Measurements from ENCODE around the gene NHERF1.

The NHERF1 gene

GRCh38 chr17:74742978-74743545 lies 5.4 kb upstream of the NHERF1 start:
- peaks cover 38% of the 10 kb centered on the region for H3K79me2 ChIP-seq (ENCODE audit: low read length)
- H3K4me1 ChIP-seq (ENCODE audit: low read length): peaks cover 59% of the 10 kb centered on the region
- DNase-seq: no peak
- no peaks in the 10 kb centered on the region for H3K9me2 ChIP-seq (replicated peaks; ENCODE audit: insufficient read depth, low read length)
- no peaks in the 10 kb centered on the region for H3K36me3 ChIP-seq (replicated peaks; ENCODE audit: insufficient read depth, low read length)
- H3K27ac ChIP-seq (ENCODE audit: low read length): peak overlapping the region; percentile 90; the same call in 1 of the 2 replicates
- peaks cover 39% of the 10 kb centered on the region for H3F3A ChIP-seq (ENCODE audit: insufficient read depth, low read length)
- H3K4me3 ChIP-seq (ENCODE audit: low read length): no peak overlapping the region
- no peaks in the 10 kb centered on the region for H3K9me3 ChIP-seq (replicated peaks; ENCODE audit: insufficient read depth, low read length)
- H4K20me1 ChIP-seq (ENCODE audit: insufficient read depth, low read length): no peaks in the 10 kb centered on the region
- no peak overlapping the region for H2AFZ ChIP-seq (ENCODE audit: low read length)
- peak overlapping the region; percentile 27; the same call in 1 of the 2 replicates for H3K4me2 ChIP-seq (ENCODE audit: low read depth, low read length)
- no peak overlapping the region for H3K9ac ChIP-seq (ENCODE audit: low read length)
- H3K27me3 ChIP-seq (replicated peaks; ENCODE audit: insufficient read depth, low read length): no peaks in the 10 kb centered on the region
- TF ChIP-seq CTCF (IDR thresholded peaks at IDR 0.05; ENCODE audit: low read length): no peak
- TF ChIP-seq EZH2 (optimal IDR thresholded peaks at IDR 0.05; ENCODE audit: low read depth, low read length): no peak
- TF ChIP-seq EZH2phosphoT487 (IDR thresholded peaks at IDR 0.05; ENCODE audit: low read length): no peak

GRCh38 chr17:74743755-74744154 lies 4.7 kb upstream of the NHERF1 start:
- Histone ChIP-seq H4K20me1 (ENCODE audit: insufficient read depth, low read length) (no peaks in the 10 kb centered on the region; the same call in 1 of the 2 replicates), H3K4me3 (ENCODE audit: low read length) (no peak overlapping the region), H3K9me3 (replicated peaks; ENCODE audit: insufficient read depth, low read length) (no peaks in the 10 kb centered on the region), H2AFZ (ENCODE audit: low read length) (no peak overlapping the region), H3K9me2 (replicated peaks; ENCODE audit: insufficient read depth, low read length) (no peaks in the 10 kb centered on the region), H3K4me2 (ENCODE audit: low read depth, low read length) (no peak overlapping the region), H3K4me1 (ENCODE audit: low read length) (peaks cover 52% of the 10 kb centered on the region), H3K79me2 (ENCODE audit: low read length) (peaks cover 42% of the 10 kb centered on the region), H3F3A (ENCODE audit: insufficient read depth, low read length) (peaks cover 37% of the 10 kb centered on the region), H3K9ac (ENCODE audit: low read length) (no peak overlapping the region), H3K36me3 (replicated peaks; ENCODE audit: insufficient read depth, low read length) (no peaks in the 10 kb centered on the region), H3K27ac (ENCODE audit: low read length) (no peak overlapping the region), H3K27me3 (replicated peaks; ENCODE audit: insufficient read depth, low read length) (no peaks in the 10 kb centered on the region)
- TF ChIP-seq EZH2phosphoT487 (IDR thresholded peaks at IDR 0.05; ENCODE audit: low read length): no peak
- TF ChIP-seq EZH2 (optimal IDR thresholded peaks at IDR 0.05; ENCODE audit: low read depth, low read length): no peak
- TF ChIP-seq CTCF (IDR thresholded peaks at IDR 0.05; ENCODE audit: low read length): no peak
- no peak for DNase-seq

GRCh38 chr17:74744349-74744713 lies 4.1 kb upstream of the NHERF1 start:
- Histone ChIP-seq H3K4me2 (ENCODE audit: low read depth, low read length) (no peak overlapping the region), H3K27ac (ENCODE audit: low read length) (peak overlapping the region; percentile 5; the same call in 1 of the 2 replicates), H2AFZ (ENCODE audit: low read length) (peak overlapping the region; percentile 25; the same call in 1 of the 2 replicates), H3K36me3 (replicated peaks; ENCODE audit: insufficient read depth, low read length) (no peaks in the 10 kb centered on the region), H3K9me2 (replicated peaks; ENCODE audit: insufficient read depth, low read length) (no peaks in the 10 kb centered on the region), H3K9me3 (replicated peaks; ENCODE audit: insufficient read depth, low read length) (no peaks in the 10 kb centered on the region), H3F3A (ENCODE audit: insufficient read depth, low read length) (peaks cover 36% of the 10 kb centered on the region), H3K4me1 (ENCODE audit: low read length) (peaks cover 47% of the 10 kb centered on the region), H3K9ac (ENCODE audit: low read length) (no peak overlapping the region), H3K4me3 (ENCODE audit: low read length) (no peak overlapping the region), H3K79me2 (ENCODE audit: low read length) (peaks cover 47% of the 10 kb centered on the region), H3K27me3 (replicated peaks; ENCODE audit: insufficient read depth, low read length) (no peaks in the 10 kb centered on the region), H4K20me1 (ENCODE audit: insufficient read depth, low read length) (peaks cover 4% of the 10 kb centered on the region)
- no peak for DNase-seq
- TF ChIP-seq CTCF (IDR thresholded peaks at IDR 0.05; ENCODE audit: low read length): no peak
